ENCODE results near the gene NCK2. TPM values are rescaled to one million over a fixed set of nuclear protein-coding genes. Genes with fewer than 3 reads are reported as not detected.

NCK2 gene
- total RNA-seq, 4 donors from 2014 or later: 55.4 to 90.5 (median 62.5) TPM

DNA sequence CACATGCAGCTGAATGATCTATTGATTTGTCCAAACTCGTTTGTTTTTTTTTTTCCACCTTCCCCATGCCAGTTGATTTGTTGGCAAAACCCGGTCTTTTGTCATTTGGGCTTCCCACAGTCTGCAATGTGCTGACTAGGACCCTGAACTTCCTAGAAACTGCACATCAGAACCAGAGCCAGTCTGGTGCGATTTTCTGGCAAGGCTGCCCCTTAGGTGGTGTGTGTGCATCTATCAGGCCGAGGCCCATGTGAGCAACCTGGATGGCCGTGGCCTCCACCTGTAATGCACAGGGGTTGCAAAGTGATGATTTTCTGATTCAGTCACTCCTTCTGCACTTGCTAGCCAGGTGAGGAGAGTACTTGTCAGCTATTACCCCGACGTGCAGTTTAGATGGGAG lies 47.8 kb downstream of the NCK2 start:
- no peaks in the 10 kb centered on the region for H3K36me3 ChIP-seq
- no peaks in the 10 kb centered on the region for H3K27me3 ChIP-seq
- 72 to 80% methylated on average over 6 to 7 of the region's 7 CpGs for WGBS, 2 donors
- DNase-seq: no peak
- H3K4me3 ChIP-seq: no peak overlapping the region
- intact Hi-C loops (cut with DNase I): no loop called here
- H3K4me1 ChIP-seq: peaks cover 42 to 99% (median 64%) of the 10 kb centered on the region in 3 donors
- H3K27ac ChIP-seq: no peak overlapping the region
- TF ChIP-seq, protein P1, sequence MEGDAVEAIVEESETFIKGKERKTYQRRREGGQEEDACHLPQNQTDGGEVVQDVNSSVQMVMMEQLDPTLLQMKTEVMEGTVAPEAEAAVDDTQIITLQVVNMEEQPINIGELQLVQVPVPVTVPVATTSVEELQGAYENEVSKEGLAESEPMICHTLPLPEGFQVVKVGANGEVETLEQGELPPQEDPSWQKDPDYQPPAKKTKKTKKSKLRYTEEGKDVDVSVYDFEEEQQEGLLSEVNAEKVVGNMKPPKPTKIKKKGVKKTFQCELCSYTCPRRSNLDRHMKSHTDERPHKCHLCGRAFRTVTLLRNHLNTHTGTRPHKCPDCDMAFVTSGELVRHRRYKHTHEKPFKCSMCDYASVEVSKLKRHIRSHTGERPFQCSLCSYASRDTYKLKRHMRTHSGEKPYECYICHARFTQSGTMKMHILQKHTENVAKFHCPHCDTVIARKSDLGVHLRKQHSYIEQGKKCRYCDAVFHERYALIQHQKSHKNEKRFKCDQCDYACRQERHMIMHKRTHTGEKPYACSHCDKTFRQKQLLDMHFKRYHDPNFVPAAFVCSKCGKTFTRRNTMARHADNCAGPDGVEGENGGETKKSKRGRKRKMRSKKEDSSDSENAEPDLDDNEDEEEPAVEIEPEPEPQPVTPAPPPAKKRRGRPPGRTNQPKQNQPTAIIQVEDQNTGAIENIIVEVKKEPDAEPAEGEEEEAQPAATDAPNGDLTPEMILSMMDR (IDR thresholded peaks at IDR 0.05): no peak
- no peak for TF ChIP-seq POLR2A (IDR thresholded peaks at IDR 0.05)
- no peaks in the 10 kb centered on the region for H3K9me3 ChIP-seq

DNA sequence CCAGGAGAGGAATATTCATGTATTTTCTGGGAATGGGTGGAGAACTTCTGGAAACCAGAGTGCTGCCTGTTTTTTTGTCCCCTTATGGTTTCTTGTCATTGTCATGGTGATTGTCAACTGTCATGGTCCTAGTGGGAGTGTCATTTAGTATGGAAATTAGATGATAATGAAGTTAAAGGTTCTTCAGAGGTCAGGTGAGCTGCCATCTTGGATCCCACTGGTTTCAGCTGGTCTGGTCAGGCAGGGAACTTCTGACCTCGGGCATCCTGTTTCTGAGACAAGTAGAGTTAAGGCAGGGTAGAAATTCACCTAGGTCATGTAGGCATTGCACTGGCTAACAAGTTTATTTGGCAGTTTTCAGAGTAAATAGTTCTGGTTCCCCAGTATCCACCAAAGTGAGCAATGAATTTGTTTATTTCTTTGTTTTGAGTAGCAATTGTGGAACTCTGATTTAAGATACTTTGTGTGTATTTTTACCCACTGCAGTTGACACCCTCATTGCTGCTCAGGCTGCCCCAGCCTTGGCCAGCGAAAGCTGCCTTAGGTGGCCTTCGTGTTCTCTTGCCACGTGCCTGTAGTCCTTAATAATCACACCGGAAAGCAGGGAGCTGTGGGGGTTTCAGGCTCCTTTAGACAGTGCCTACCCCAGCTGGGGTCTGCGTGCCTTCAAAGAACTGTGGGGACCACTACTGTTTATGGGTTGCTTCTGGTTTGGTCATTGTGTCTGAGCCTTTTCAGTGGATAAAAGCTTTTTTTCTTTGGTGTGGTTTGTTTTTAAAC lies 48.7 kb downstream of the NCK2 start:
- Histone ChIP-seq H3K27ac (no peak overlapping the region), H3K36me3 (no peaks in the 10 kb centered on the region), H3K9me3 (no peaks in the 10 kb centered on the region), H3K4me1 (peaks cover 46 to 99% (median 67%) of the 10 kb centered on the region in 3 donors), H3K27me3 (no peaks in the 10 kb centered on the region), H3K4me3 (no peak overlapping the region)
- WGBS, 2 donors: 89 to 90% methylated on average over 5 to 6 of the region's 6 CpGs
- intact Hi-C loops (cut with DNase I): no loop called here
- no peak for DNase-seq
- TF ChIP-seq, protein P1 (IDR thresholded peaks at IDR 0.05): no peak
- TF ChIP-seq POLR2A (IDR thresholded peaks at IDR 0.05): no peak

DNA sequence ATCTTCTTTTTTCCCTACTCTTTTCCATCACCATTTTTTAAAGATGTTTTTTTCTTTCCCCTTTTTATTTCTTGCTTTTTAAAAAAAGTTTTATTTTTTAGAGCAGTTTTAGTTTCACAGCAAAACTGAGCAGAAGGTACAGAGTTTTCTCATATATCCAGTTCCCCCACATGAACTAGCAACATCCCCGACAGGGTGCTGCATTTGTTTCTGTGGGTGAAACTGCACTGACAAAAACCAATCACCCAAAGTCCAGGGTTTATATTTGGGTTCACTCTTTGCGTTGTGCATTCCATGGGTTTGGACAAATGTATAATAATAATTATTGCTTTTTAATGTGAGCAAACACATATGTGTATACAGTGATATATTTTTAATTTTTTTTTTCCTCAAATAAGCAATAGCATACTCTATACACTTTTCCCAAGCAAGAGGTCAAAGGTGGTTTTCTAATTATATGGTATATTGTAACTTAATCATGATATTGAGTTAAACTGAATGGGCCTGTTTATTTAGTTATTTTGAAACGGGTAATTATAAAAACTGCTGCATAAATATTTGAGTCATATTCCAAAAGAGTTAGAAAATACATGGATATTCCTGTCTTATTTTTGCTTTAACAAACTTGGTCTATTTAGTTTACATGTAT lies 50.3 kb downstream of the NCK2 start:
- Histone ChIP-seq H3K4me3 (no peak overlapping the region), H3K9me3 (no peaks in the 10 kb centered on the region), H3K27me3 (no peaks in the 10 kb centered on the region), H3K27ac (peak overlapping the region in 2 of 4 donors; percentile 85 to 87), H3K36me3 (no peaks in the 10 kb centered on the region), H3K4me1 (peaks cover 39 to 100% (median 74%) of the 10 kb centered on the region in 3 donors)
- TF ChIP-seq POLR2A (IDR thresholded peaks at IDR 0.05): no peak
- TF ChIP-seq, protein P1 (IDR thresholded peaks at IDR 0.05): no peak
- DNase-seq: no peak
- intact Hi-C loops (cut with DNase I): no loop called here
- WGBS, 2 donors: 38 to 76% methylated on average over 3 of the region's 3 CpGs

GRCh38 chr2:105795575-105795934 lies 50.8 kb downstream of the NCK2 start:
- 34 to 49% methylated on average over 9 of the region's 9 CpGs for WGBS, 2 donors
- Histone ChIP-seq H3K4me3 (no peak overlapping the region), H3K36me3 (no peaks in the 10 kb centered on the region), H3K27me3 (no peaks in the 10 kb centered on the region), H3K4me1 (peaks cover 34 to 100% (median 74%) of the 10 kb centered on the region in 3 donors), H3K9me3 (no peaks in the 10 kb centered on the region), H3K27ac (peak overlapping the region in 3 of 4 donors; percentile 43 to 87 (median 85))
- intact Hi-C loops (cut with DNase I): no loop called here
- TF ChIP-seq POLR2A (IDR thresholded peaks at IDR 0.05): no peak
- TF ChIP-seq, protein P1 (IDR thresholded peaks at IDR 0.05): no peak
- no peak for DNase-seq

DNA sequence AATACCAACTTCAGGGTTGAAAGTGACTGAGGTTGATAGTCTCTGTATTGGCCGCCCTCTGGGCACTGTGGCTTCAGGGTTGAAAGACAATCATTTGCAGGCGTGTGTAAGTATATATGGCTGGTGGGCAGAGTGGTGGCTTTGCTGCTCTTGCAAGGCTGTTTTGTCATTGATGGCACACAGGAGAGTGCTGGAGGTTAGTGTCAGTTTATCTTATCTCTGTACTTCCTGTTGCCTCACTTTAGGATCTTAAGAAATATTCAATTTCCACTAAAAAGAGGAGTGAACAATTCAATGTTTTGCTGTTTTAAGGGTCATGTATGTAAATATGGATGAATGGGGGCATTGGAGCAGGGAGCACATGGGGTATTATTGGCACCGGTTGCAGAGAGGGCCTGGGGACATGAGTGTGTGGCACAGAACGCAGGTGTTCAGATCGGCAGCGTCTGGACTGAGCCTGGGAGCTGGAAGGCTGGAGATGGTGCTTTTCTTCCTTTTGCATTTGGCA lies 51.5 kb downstream of the NCK2 start:
- intact Hi-C loops (cut with DNase I): no loop called here
- H3K9me3 ChIP-seq: no peaks in the 10 kb centered on the region
- peak overlapping the region in 1 of 4 donors; percentile 27 for H3K4me3 ChIP-seq
- TF ChIP-seq POLR2A (IDR thresholded peaks at IDR 0.05): no peak
- TF ChIP-seq, protein P1 (IDR thresholded peaks at IDR 0.05): no peak
- no peaks in the 10 kb centered on the region for H3K36me3 ChIP-seq
- H3K27ac ChIP-seq: peak overlapping the region; percentile 10 to 87 (median 76)
- peaks cover 28 to 100% (median 72%) of the 10 kb centered on the region in 3 donors for H3K4me1 ChIP-seq
- DNase-seq: no peak
- 22 to 30% methylated on average over 6 of the region's 6 CpGs for WGBS, 2 donors
- H3K27me3 ChIP-seq: no peaks in the 10 kb centered on the region

Measured in esophagus squamous epithelium (tissue), 5 donors.